Ovary (tissue), 9 donors: ENCODE results near the gene PEAK1. TPM values are rescaled to one million over a fixed set of nuclear protein-coding genes. Genes with fewer than 3 reads are reported as not detected.
"Not testable (repeated sequence)": the region's sequence is repeated elsewhere in the genome, so short reads cannot be mapped to it uniquely, and the experiment has no call there.

Experiments used
- DNase-seq, 5 donors: peaks; one replicate each; pipeline ENCODE4 v3.0.0-alpha.2; 2019 to 2020
- H3K27ac ChIP-seq, 2 donors: fragments of 200-600 bp; one replicate each; pipeline versions ENCODE4 v1.5.1 to v1.8.0; 2019 to 2022
- H3K27me3 ChIP-seq: fragments of 200-600 bp; one replicate; pipeline ENCODE4 v1.8.0; 2022
- H3K36me3 ChIP-seq: fragments of 200-600 bp; sonication (generic); one replicate; pipeline ENCODE4 v1.5.1; 2019
- H3K4me1 ChIP-seq: one replicate; pipeline ENCODE4 v1.8.1; 2013; ENCODE audit warnings: mild to moderate bottlenecking, moderate library complexity; ENCODE audit not compliant: insufficient read depth
- H3K4me3 ChIP-seq: fragments of 200-600 bp; sonication (generic); one replicate; pipeline ENCODE4 v1.5.1; 2017
- H3K9me3 ChIP-seq, 2 donors: fragments of 200-600 bp in 1 of 2; sonication (generic) in 1 of 2; one replicate each; pipeline versions ENCODE4 v1.5.1 to v1.8.1; 2013 to 2019; ENCODE audit warnings: mild to moderate bottlenecking in 1 of 2, moderate library complexity in 1 of 2
- EP300 ChIP-seq: sonication (generic); formaldehyde crosslinking; IDR thresholded peaks from one replicate; pipeline ENCODE4 v1.6.1; 2017; ENCODE audit warnings: antibody characterized with exemption
- POLR2A ChIP-seq: fragments of 450-650 bp; IDR thresholded peaks from one replicate; pipeline ENCODE4 v1.6.1; 2017; ENCODE audit warnings: antibody characterized with exemption, mild to moderate bottlenecking, moderate library complexity
- WGBS, 3 donors: extraction: QIAGEN DNeasy Blood & Tissue Kit in 1 of 3; methylation state at CpG; one replicate each; pipeline versions ENCODE4 v1.1.5 to v1.1.7; 2013 to 2017; 5-methylcytosine and 5-hydroxymethylcytosine counted together
- intact Hi-C, 4 donors: fragments of 100-400 bp; cut with DNase I; formaldehyde crosslinking; loops; one replicate each; pipeline versions ENCODE4 v1.11.0 to v1.15.1; 2022 to 2023
- polyA plus RNA-seq, 2 donors: library from polyadenylated mRNA; stranded (reverse); fragments of 200-250 nt in 1 of 2; fragments of 350-450 nt in 1 of 2; fragmentation: Illumina TruSeq in 1 of 2; extraction: RNeasy Lipid Tissue Mini Kit (QIAGEN cat#74804) in 1 of 2; gene quantifications; one replicate each; pipeline ENCODE4 v1.2.3, GENCODE V29; 2013 to 2014
- total RNA-seq, 7 donors: library from RNA; depleted of rRNA in 2 of 7; stranded (reverse); fragments of >200 nt in 2 of 7; fragmentation: NEBNext Ultra II Directional in 3 of 7; extraction: Animal tissue kit (Norgen Biotek cat#: 25700) in 3 of 7; gene quantifications; one replicate each; pipeline versions ENCODE4 v1.1.0 to v1.2.4, GENCODE V29; 2016 to 2023
- TF ChIP-seq, protein P1 (sequence below), 3 donors: fragments of 450-650 bp in 2 of 3; fragments of 200-600 bp in 1 of 3; IDR thresholded peaks; one replicate each; pipeline versions ENCODE4 v1.5.1 to v1.8.0; 2016 to 2022; ENCODE audit warnings: antibody characterized with exemption in 3 of 3, mild to moderate bottlenecking in 1 of 3
- donor health status: DM: no; HTN: no; CAD: no; lungs with moderate emphysema.
- donor health status: DM: no; HTN: no; CAD: no.
- donor health status: Bipolar disorder and iron deficiency.
- donor health status: DM: yes; HTN: yes; CAD: no.
- donor health status: DM: no; HTN: no; CAD: no.
- donor health status: DM: yes; HTN: yes; CAD: no.

The PEAK1 gene
- total and polyA plus RNA-seq, 9 donors, result 6.6 to 48.4 (median 41.4) TPM

DNA sequence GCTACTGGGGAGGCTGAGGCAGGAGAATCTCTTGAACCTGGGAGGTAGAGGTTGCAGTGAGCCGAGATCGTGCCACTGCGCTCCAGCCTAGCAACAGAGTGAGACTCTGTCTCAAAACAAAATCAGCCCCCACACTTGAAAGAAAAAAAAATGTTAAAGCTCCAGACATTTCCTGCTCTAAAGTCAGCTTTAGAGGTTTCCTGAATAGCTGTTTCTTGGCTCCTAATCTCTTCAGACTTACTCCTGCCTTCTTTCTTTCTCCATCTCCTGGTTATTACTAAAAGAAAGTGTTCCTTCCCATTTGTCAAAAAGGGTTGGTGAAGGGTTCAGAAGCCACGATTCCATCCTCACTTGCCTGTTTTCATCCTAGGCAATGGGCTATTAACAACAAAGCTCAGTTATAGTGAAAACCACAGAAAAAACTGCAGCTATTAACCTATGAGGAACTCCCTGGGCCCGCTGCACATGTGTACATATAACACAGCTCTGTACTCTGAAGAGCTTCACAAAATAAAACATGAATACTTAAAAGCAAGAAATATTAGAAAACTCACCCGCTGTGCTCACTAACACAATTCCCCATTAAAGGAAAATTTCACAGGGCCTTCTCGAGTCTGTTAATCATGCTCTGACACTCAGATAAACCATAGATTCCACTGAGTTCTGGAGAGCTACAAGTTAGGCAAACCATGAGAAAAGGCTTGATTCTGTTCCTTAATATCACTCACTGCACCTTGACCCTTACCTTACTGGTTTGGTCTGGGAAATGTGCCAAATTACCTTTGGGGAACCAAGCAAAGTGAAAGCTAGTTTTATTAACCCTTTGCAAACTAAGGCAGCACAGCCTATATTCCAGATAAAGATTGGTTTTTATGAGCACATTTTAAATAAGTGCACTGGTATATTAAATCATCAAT is 259.1 kb downstream of the PEAK1 start:
- intact Hi-C loops, result no loop called here
- Histone ChIP-seq H3K27me3 (no peaks in the 10 kb centered on the region), H3K36me3 (no peaks in the 10 kb centered on the region), H3K27ac (no peak overlapping the region), H3K4me3 (no peak overlapping the region), H3K4me1 (peaks cover 2% of the 10 kb centered on the region), H3K9me3 (no peaks in the 10 kb centered on the region)
- no peak for DNase-seq
- 15 to 28% (median 27%) methylated on average over 7 of the region's 7 CpGs for WGBS, 3 donors
- TF ChIP-seq POLR2A (no peak), EP300 (no peak)
- TF ChIP-seq, protein P1, sequence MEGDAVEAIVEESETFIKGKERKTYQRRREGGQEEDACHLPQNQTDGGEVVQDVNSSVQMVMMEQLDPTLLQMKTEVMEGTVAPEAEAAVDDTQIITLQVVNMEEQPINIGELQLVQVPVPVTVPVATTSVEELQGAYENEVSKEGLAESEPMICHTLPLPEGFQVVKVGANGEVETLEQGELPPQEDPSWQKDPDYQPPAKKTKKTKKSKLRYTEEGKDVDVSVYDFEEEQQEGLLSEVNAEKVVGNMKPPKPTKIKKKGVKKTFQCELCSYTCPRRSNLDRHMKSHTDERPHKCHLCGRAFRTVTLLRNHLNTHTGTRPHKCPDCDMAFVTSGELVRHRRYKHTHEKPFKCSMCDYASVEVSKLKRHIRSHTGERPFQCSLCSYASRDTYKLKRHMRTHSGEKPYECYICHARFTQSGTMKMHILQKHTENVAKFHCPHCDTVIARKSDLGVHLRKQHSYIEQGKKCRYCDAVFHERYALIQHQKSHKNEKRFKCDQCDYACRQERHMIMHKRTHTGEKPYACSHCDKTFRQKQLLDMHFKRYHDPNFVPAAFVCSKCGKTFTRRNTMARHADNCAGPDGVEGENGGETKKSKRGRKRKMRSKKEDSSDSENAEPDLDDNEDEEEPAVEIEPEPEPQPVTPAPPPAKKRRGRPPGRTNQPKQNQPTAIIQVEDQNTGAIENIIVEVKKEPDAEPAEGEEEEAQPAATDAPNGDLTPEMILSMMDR (IDR thresholded peaks at IDR 0.05), result no peak

- DNase-seq, H3K27ac ChIP-seq, H3K4me1 ChIP-seq, intact Hi-C loops, H3K4me3 ChIP-seq, H3K27me3 ChIP-seq, H3K9me3 ChIP-seq, H3K36me3 ChIP-seq: not testable (repeated sequence)
- 89 to 94% (median 92%) methylated on average over 10 to 11 of the region's 11 CpGs for WGBS, 3 donors
These were observed 263.9 kb downstream of the PEAK1 start for GRCh38 chr15:77156000-77156399.

GRCh38 chr15:77148191-77148590 is 271.7 kb downstream of the PEAK1 start:
- TF ChIP-seq POLR2A, result no peak
- TF ChIP-seq, protein P1 (IDR thresholded peaks at IDR 0.05), result no peak
- Histone ChIP-seq H3K27ac (no peak overlapping the region), H3K4me3 (no peak overlapping the region), H3K9me3 (no peaks in the 10 kb centered on the region), H3K36me3 (no peaks in the 10 kb centered on the region), H3K4me1 (peaks cover 3% of the 10 kb centered on the region), H3K27me3 (no peaks in the 10 kb centered on the region)
- intact Hi-C loops, result no loop called here
- no peak for DNase-seq
- WGBS, 3 donors, result 91 to 92% (median 91%) methylated on average over 2 of the region's 2 CpGs

DNA sequence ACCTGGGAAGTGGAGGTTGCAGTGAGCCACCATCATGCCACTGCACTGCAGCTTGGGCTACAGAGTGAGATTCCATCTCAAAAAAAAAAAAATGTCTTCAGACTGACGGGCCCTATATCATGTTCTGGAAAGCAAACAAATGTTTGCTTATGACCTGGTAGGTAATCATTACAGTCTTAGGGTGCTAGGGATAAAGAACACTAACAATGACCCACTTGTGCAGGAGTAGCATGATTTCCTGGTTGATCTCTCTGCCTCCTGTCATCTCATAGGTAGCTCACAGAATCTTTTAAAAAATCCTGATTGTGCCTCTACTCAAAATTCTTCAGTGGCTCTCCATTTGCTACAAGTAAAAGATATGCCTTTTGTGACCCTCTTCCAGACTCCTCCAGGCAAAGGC is 274.5 kb downstream of the PEAK1 start:
- TF ChIP-seq, protein P1 (IDR thresholded peaks at IDR 0.05), result no peak
- TF ChIP-seq EP300 (no peak), POLR2A (no peak)
- H3K4me3 ChIP-seq, result no peak overlapping the region
- WGBS, 3 donors, result 76 to 86% (median 84%) methylated on average over 1 of the region's 1 CpG
- H3K9me3 ChIP-seq, result no peaks in the 10 kb centered on the region
- no peaks in the 10 kb centered on the region for H3K27me3 ChIP-seq
- intact Hi-C loops, result no loop called here
- H3K4me1 ChIP-seq, result peaks cover 3% of the 10 kb centered on the region
- no peak for DNase-seq
- H3K36me3 ChIP-seq, result no peaks in the 10 kb centered on the region
- H3K27ac ChIP-seq, result no peak overlapping the region

DNA sequence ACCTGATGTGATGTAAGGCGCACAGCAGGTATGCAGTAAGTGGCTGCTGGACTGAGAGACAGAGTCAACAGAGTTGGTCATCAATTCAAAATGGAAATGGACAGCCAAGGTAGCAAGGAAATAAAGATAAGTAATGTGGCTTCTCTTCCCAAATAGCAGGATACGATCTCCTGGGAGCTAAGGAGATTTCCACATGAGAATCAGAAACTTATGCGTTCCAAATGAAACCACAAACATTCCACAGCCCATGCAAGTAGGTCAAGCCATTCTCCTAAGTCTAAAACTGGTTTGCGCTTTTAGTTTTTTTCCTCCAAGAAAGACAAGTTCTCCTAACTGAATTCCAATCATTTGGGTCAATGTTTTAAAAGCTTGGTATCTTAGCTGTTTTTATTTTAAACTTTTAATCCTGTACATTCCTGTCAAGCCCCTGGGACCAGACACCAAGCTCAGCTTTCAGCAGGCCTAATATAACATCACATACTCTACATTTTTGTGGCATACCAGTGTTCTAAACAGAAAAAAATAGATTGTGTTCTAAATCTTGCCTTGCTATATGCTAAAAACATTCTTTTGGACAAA is 275.3 kb downstream of the PEAK1 start:
- peak overlapping the region in 1 of 2 donors; percentile 16 for H3K27ac ChIP-seq
- TF ChIP-seq, protein P1 (IDR thresholded peaks at IDR 0.05), result no peak
- TF ChIP-seq EP300 (no peak), POLR2A (no peak)
- peaks cover 3% of the 10 kb centered on the region for H3K4me1 ChIP-seq
- no peak for DNase-seq
- WGBS, 3 donors, result 18 to 28% (median 23%) methylated on average over 4 of the region's 4 CpGs
- H3K9me3 ChIP-seq, result no peaks in the 10 kb centered on the region
- intact Hi-C loops, result no loop called here
- H3K36me3 ChIP-seq, result no peaks in the 10 kb centered on the region
- no peaks in the 10 kb centered on the region for H3K27me3 ChIP-seq
- H3K4me3 ChIP-seq, result no peak overlapping the region
